ENCODE results near the gene IPO5. TPM values are rescaled to one million over a fixed set of nuclear protein-coding genes. Genes with fewer than 3 reads are reported as not detected.

IPO5 gene
- polyA plus RNA-seq, 1 donor (not counting 4 experiments of a cell fraction or from before 2014, with no cell fraction given), result 130 TPM

DNA sequence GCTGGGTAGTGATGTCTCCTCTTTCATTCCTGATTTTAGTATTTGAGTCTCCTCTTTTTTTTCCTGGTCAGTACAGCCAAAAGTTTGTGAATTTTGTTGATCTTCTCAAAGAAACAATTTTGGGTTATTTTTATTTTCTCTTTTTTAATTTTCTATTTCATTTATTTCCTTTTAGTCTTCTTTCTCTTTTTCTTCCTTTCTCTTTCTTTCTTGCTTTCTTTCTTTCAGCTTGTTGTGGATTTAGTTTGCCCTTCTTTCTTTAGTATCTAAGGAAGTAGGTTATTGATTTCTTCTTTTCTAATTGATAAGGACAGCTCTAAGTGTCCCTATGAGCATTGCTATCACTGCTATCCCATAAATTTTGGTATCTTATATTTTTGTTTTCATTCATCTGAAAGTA is 13.8 kb downstream of the IPO5 start:
- Histone ChIP-seq H3K9ac (ENCODE audit: control insufficient read depth, extremely low read depth, insufficient read depth, low read length) (no peak overlapping the region), H3K27ac (ENCODE audit: control insufficient read depth, insufficient read depth, low read length) (no peak overlapping the region), H3K4me1 (ENCODE audit: control insufficient read depth, extremely low read depth, insufficient read depth, low read length) (no peaks in the 10 kb centered on the region), H3K79me2 (ENCODE audit: control insufficient read depth, insufficient read depth, low read length) (no peaks in the 10 kb centered on the region), H3K9me1 (ENCODE audit: control insufficient read depth, extremely low read depth, insufficient read depth, low read length) (no peaks in the 10 kb centered on the region), H3K27me3 (ENCODE audit: control insufficient read depth, extremely low read depth, insufficient read depth, low read length) (no peaks in the 10 kb centered on the region), H3K36me3 (ENCODE audit: control insufficient read depth in 2 of 2, extremely low read depth in 1 of 2, insufficient read depth in 2 of 2, low read length in 2 of 2) (no peaks in the 10 kb centered on the region), H4K20me1 (ENCODE audit: control insufficient read depth, extremely low read depth, insufficient read depth, low read length) (no peaks in the 10 kb centered on the region), H3K4me2 (ENCODE audit: control insufficient read depth, extremely low read depth, insufficient read depth, low read depth, low read length) (no peak overlapping the region), H3K4me3 (ENCODE audit: control insufficient read depth in 2 of 3, extremely low read depth in 1 of 3, insufficient read depth in 2 of 3, low read depth in 1 of 3, low read length in 3 of 3) (no peak overlapping the region), H2AFZ (ENCODE audit: control insufficient read depth, low read length) (no peak overlapping the region), H3K9me3 (ENCODE audit: control insufficient read depth, low read depth, low read length) (no peaks in the 10 kb centered on the region)
- no peak for FAIRE-seq
- dilution Hi-C loops (cut with MboI; ENCODE audit: extremely low pct_ligation_motif_present, low sequenced_read_pairs), result no loop called here
- TF ChIP-seq, protein P1, sequence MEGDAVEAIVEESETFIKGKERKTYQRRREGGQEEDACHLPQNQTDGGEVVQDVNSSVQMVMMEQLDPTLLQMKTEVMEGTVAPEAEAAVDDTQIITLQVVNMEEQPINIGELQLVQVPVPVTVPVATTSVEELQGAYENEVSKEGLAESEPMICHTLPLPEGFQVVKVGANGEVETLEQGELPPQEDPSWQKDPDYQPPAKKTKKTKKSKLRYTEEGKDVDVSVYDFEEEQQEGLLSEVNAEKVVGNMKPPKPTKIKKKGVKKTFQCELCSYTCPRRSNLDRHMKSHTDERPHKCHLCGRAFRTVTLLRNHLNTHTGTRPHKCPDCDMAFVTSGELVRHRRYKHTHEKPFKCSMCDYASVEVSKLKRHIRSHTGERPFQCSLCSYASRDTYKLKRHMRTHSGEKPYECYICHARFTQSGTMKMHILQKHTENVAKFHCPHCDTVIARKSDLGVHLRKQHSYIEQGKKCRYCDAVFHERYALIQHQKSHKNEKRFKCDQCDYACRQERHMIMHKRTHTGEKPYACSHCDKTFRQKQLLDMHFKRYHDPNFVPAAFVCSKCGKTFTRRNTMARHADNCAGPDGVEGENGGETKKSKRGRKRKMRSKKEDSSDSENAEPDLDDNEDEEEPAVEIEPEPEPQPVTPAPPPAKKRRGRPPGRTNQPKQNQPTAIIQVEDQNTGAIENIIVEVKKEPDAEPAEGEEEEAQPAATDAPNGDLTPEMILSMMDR (optimal IDR thresholded peaks at IDR 0.05 in 1 of 3, IDR thresholded peaks at IDR 0.05 in 1 of 3, conservative IDR thresholded peaks at IDR 0.05 in 1 of 3; ENCODE audit: extremely low read depth in 1 of 3, insufficient read depth in 2 of 3, low read length in 3 of 3), result no peak
- TF ChIP-seq EZH2 (IDR thresholded peaks at IDR 0.05; ENCODE audit: low read length), result no peak
- no peak for DNase-seq (ENCODE audit: low read depth, low spot score)

DNA sequence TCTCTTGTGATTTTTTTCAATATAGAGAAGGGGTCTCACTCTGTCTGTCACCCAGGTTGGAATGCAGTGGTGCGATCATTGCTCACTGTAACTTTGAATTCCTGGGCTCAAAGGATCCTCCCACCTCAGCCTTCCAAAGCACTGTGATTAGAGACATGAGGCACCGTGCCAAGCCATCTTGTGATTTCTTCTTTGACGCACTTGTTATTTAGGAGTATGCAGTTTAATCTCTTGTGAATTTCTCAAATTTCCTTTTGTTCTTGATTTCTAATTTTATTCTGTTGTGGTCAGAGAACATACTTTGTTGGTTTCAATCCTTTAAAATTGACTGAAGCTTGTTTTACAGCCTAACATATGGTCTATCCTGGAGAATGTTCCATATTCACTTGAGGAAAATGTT is 14.5 kb downstream of the IPO5 start:
- dilution Hi-C loops (cut with MboI; ENCODE audit: extremely low pct_ligation_motif_present, low sequenced_read_pairs), result no loop called here
- no peaks in the 10 kb centered on the region for H3K36me3 ChIP-seq (ENCODE audit: control insufficient read depth in 2 of 2, extremely low read depth in 1 of 2, insufficient read depth in 2 of 2, low read length in 2 of 2)
- no peaks in the 10 kb centered on the region for H3K4me1 ChIP-seq (ENCODE audit: control insufficient read depth, extremely low read depth, insufficient read depth, low read length)
- no peak for DNase-seq (ENCODE audit: low read depth, low spot score)
- no peak overlapping the region for H2AFZ ChIP-seq (ENCODE audit: control insufficient read depth, low read length)
- H3K4me2 ChIP-seq (ENCODE audit: control insufficient read depth, extremely low read depth, insufficient read depth, low read depth, low read length), result no peak overlapping the region
- no peaks in the 10 kb centered on the region for H4K20me1 ChIP-seq (ENCODE audit: control insufficient read depth, extremely low read depth, insufficient read depth, low read length)
- no peaks in the 10 kb centered on the region for H3K27me3 ChIP-seq (ENCODE audit: control insufficient read depth, extremely low read depth, insufficient read depth, low read length)
- no peak for TF ChIP-seq EZH2 (IDR thresholded peaks at IDR 0.05; ENCODE audit: low read length)
- TF ChIP-seq, protein P1 (optimal IDR thresholded peaks at IDR 0.05 in 1 of 3, IDR thresholded peaks at IDR 0.05 in 1 of 3, conservative IDR thresholded peaks at IDR 0.05 in 1 of 3; ENCODE audit: extremely low read depth in 1 of 3, insufficient read depth in 2 of 3, low read length in 3 of 3), result no peak
- no peaks in the 10 kb centered on the region for H3K79me2 ChIP-seq (ENCODE audit: control insufficient read depth, insufficient read depth, low read length)
- H3K9ac ChIP-seq (ENCODE audit: control insufficient read depth, extremely low read depth, insufficient read depth, low read length), result no peak overlapping the region
- FAIRE-seq, result no peak
- no peaks in the 10 kb centered on the region for H3K9me1 ChIP-seq (ENCODE audit: control insufficient read depth, extremely low read depth, insufficient read depth, low read length)
- H3K4me3 ChIP-seq (ENCODE audit: control insufficient read depth in 2 of 3, extremely low read depth in 1 of 3, insufficient read depth in 2 of 3, low read depth in 1 of 3, low read length in 3 of 3), result no peak overlapping the region
- H3K9me3 ChIP-seq (ENCODE audit: control insufficient read depth, low read depth, low read length), result no peaks in the 10 kb centered on the region
- no peak overlapping the region for H3K27ac ChIP-seq (ENCODE audit: control insufficient read depth, insufficient read depth, low read length)

All from keratinocyte (primary cell).